Measurements from ENCODE around the gene GFOD2. TPM values are rescaled to one million over a fixed set of nuclear protein-coding genes. Genes with fewer than 3 reads are reported as not detected.
A peak's percentile ranks its signal among the peaks of the same experiment; 100 is the strongest.

The GFOD2 gene
- total and polyA plus RNA-seq, 2 donors (not counting 3 experiments of a cell fraction or from before 2014, with no cell fraction given): 38.1 to 47.5 TPM

DNA sequence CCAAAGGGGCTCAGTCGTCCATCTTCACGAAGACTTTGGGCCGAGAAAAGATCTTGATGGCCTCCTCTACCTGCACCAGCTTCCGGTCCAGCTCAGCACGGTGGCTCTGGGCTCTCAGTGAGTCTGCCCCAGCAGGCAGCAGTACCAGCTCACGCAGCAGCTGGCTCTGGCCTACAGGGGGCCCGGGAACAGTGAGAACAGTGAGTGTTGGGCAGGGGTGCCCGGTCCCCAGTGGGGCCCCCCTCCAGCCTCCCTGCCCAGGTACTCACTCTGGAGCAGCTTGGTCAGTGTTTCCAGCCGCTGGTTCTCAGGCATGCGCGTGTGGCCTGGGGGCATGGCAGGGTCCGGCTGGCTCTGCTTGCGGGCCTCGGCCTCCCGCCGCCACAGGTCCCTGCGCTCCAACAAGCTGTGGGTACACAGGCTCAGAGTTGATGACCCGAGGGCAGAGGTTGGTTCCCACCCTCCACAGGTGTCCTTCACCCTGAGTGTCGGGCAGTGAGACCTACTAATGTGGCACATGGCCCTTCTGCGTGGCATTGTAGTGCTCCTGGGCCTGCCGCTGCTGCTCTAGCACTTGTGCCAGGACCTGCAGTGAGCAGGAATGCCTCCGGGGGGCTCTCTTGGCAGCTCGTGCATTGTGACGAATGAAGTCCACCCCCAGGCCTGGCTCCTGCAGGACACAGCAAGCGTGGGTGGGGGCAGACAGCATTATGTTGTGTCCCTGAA, 55.8 kb downstream of the GFOD2 start:
- Histone ChIP-seq H3K9me3 (replicated peaks; ENCODE audit: control insufficient read depth, insufficient read depth, low read length) (no peaks in the 10 kb centered on the region), H3K4me2 (ENCODE audit: insufficient read depth, low read length) (no peak overlapping the region), H3K27me3 (ENCODE audit: control insufficient read depth in 2 of 2, insufficient read depth in 2 of 2, low read length in 2 of 2) (no peaks in the 10 kb centered on the region), H3K4me3 (replicated peaks in 1 of 3; ENCODE audit: insufficient read depth in 1 of 3, low read depth in 1 of 3, low read length in 3 of 3) (no peak overlapping the region), H3K4me1 (ENCODE audit: control insufficient read depth, extremely low read depth, insufficient read depth, low read length) (peaks cover 24% of the 10 kb centered on the region), H3K36me3 (ENCODE audit: control insufficient read depth in 2 of 2, extremely low read depth in 1 of 2, insufficient read depth in 2 of 2, low read length in 2 of 2) (peaks cover 0 to 6% of the 10 kb centered on the region in 2 experiments), H3K79me2 (ENCODE audit: control insufficient read depth, insufficient read depth, low read length) (no peaks in the 10 kb centered on the region), H3K27ac (ENCODE audit: insufficient read depth, low read depth, low read length) (no peak overlapping the region), H4K20me1 (replicated peaks; ENCODE audit: control insufficient read depth, extremely low read depth, insufficient read depth, low read length) (no peaks in the 10 kb centered on the region), H3K9ac (replicated peaks; ENCODE audit: extremely low read depth, insufficient read depth, low read length) (no peak overlapping the region), H2AFZ (ENCODE audit: low read depth, low read length) (no peak overlapping the region), H3K9me1 (replicated peaks; ENCODE audit: control insufficient read depth, extremely low read depth, insufficient read depth, low read length) (no peaks in the 10 kb centered on the region)
- dilution Hi-C loops (cut with MboI; ENCODE audit: extremely low pct_ligation_motif_present, low sequenced_read_pairs): no loop called here
- FAIRE-seq: no peak
- intact Hi-C loops (cut with micrococcal nuclease): no loop called here
- ChIA-PET POLR2A (interaction anchor here (0.6 kb wide), 1 partner anchor 120 kb away, joined by 3 read pairs; no protein-coding TSS in a partner anchor), CTCF (interaction anchor here (0.6 to 12.7 kb wide), 6 partner anchors 10 to 142 kb away, joined by 3 to 163 read pairs (median 4); partner anchors contain the start of gene CARMIL2)
- no peak for TF ChIP-seq FOS (IDR thresholded peaks at IDR 0.05; ENCODE audit: borderline replicate concordance, insufficient read depth, low read length)
- TF ChIP-seq POLR2AphosphoS5 (IDR thresholded peaks at IDR 0.05; ENCODE audit: insufficient read depth, low read depth, low read length): no peak
- no peak for TF ChIP-seq MYC (IDR thresholded peaks at IDR 0.05; ENCODE audit: low read depth, low read length)
- TF ChIP-seq GATA2 (IDR thresholded peaks at IDR 0.05; ENCODE audit: insufficient read depth, insufficient read length, low read depth, low read length): no peak
- TF ChIP-seq, protein P1, sequence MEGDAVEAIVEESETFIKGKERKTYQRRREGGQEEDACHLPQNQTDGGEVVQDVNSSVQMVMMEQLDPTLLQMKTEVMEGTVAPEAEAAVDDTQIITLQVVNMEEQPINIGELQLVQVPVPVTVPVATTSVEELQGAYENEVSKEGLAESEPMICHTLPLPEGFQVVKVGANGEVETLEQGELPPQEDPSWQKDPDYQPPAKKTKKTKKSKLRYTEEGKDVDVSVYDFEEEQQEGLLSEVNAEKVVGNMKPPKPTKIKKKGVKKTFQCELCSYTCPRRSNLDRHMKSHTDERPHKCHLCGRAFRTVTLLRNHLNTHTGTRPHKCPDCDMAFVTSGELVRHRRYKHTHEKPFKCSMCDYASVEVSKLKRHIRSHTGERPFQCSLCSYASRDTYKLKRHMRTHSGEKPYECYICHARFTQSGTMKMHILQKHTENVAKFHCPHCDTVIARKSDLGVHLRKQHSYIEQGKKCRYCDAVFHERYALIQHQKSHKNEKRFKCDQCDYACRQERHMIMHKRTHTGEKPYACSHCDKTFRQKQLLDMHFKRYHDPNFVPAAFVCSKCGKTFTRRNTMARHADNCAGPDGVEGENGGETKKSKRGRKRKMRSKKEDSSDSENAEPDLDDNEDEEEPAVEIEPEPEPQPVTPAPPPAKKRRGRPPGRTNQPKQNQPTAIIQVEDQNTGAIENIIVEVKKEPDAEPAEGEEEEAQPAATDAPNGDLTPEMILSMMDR (IDR thresholded peaks at IDR 0.05; ENCODE audit: extremely low read depth in 1 of 2, insufficient read depth in 1 of 2, low read depth in 1 of 2, low read length in 2 of 2): peak in 1 of 2 donors; percentile 55
- no peak for TF ChIP-seq JUN (IDR thresholded peaks at IDR 0.05; ENCODE audit: borderline replicate concordance, insufficient read depth, insufficient read length, low read depth)
- TF ChIP-seq, protein P2, sequence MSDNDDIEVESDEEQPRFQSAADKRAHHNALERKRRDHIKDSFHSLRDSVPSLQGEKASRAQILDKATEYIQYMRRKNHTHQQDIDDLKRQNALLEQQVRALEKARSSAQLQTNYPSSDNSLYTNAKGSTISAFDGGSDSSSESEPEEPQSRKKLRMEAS (IDR thresholded peaks at IDR 0.05; ENCODE audit: insufficient read depth, insufficient read length): no peak
- TF ChIP-seq POLR2A (IDR thresholded peaks at IDR 0.05; ENCODE audit: low read depth, low read length): peak; percentile 19
- no TSS peak for BruUV-seq (replicated peaks)
- DNase-seq (ENCODE audit: low read depth, low spot score): no peak
